ENCODE results near the gene SUSD6. TPM values are rescaled to one million over a fixed set of nuclear protein-coding genes. Genes with fewer than 3 reads are reported as not detected.

SUSD6 gene
- total and polyA plus RNA-seq, 12 donors = 5.9 to 46.3 (median 25.2) TPM

GRCh38 chr14:69754487-69754886 lies 143.1 kb downstream of the SUSD6 start:
- Histone ChIP-seq H3K27ac (no peak overlapping the region), H3K4me1 (no peaks in the 10 kb centered on the region), H3K27me3 (no peaks in the 10 kb centered on the region), H3K36me3 (no peaks in the 10 kb centered on the region), H3K4me3 (no peak overlapping the region), H3K9me3 (no peaks in the 10 kb centered on the region)
- DNase-seq (no peak), ATAC-seq (no peak)
- WGBS, 2 donors = 70 to 96% methylated on average over 2 of the region's 2 CpGs
- intact Hi-C loops (cut with DNase I) = no loop called here
- no peak for TF ChIP-seq CTCF (IDR thresholded peaks at IDR 0.05)

- no peak for ATAC-seq
- Histone ChIP-seq H3K27ac (no peak overlapping the region), H3K4me1 (no peaks in the 10 kb centered on the region), H3K4me3 (no peak overlapping the region), H3K36me3 (no peaks in the 10 kb centered on the region), H3K9me3 (no peaks in the 10 kb centered on the region), H3K27me3 (no peaks in the 10 kb centered on the region)
- no peak for TF ChIP-seq CTCF (IDR thresholded peaks at IDR 0.05)
- no peak for DNase-seq
- intact Hi-C loops (cut with DNase I) = no loop called here
Measured at GRCh38 chr14:69755296-69755695, 143.9 kb downstream of the SUSD6 start.

GRCh38 chr14:69755784-69756183 lies 144.4 kb downstream of the SUSD6 start:
- no peak for TF ChIP-seq CTCF (IDR thresholded peaks at IDR 0.05)

GRCh38 chr14:69756298-69756697 lies 144.9 kb downstream of the SUSD6 start:
- intact Hi-C loops (cut with DNase I) = no loop called here
- no peak for ATAC-seq

More at GRCh38 chr14:69755784-69756183, 144.4 kb downstream of the SUSD6 start:
- DNase-seq (no peak), ATAC-seq (peak in 1 of 8 donors; percentile 65)
- WGBS, 2 donors = 54 to 56% methylated on average over 2 of the region's 2 CpGs
- intact Hi-C loops (cut with DNase I) = no loop called here
- Histone ChIP-seq H3K9me3 (no peaks in the 10 kb centered on the region), H3K4me3 (no peak overlapping the region), H3K4me1 (peaks cover 0 to 5% (median 0%) of the 10 kb centered on the region in 9 donors), H3K27me3 (no peaks in the 10 kb centered on the region), H3K36me3 (no peaks in the 10 kb centered on the region), H3K27ac (no peak overlapping the region)

More at GRCh38 chr14:69756298-69756697, 144.9 kb downstream of the SUSD6 start:
- H3K36me3 ChIP-seq = no peaks in the 10 kb centered on the region
- TF ChIP-seq CTCF (IDR thresholded peaks at IDR 0.05) = no peak
- peaks cover 0 to 7% (median 0%) of the 10 kb centered on the region in 9 donors for H3K4me1 ChIP-seq
- DNase-seq = no peak
- no peak overlapping the region for H3K27ac ChIP-seq
- no peaks in the 10 kb centered on the region for H3K9me3 ChIP-seq
- no peaks in the 10 kb centered on the region for H3K27me3 ChIP-seq
- H3K4me3 ChIP-seq = no peak overlapping the region
- WGBS, 2 donors = 79% methylated on average over 3 of the region's 3 CpGs
